NB4 (cell line): ENCODE measurements around the gene ASTN1.

Experiments used
- DNase-seq: peaks from one replicate; pipeline ENCODE4 v3.0.0; 2010; ENCODE audit warnings: low read depth
- H3K4me3 ChIP-seq: one replicate; pipeline ENCODE4 v1.5.1; 2011; ENCODE audit warnings: mild to moderate bottlenecking, low read depth, low read length, moderate library complexity
- MYC ChIP-seq: IDR thresholded peaks from 2 replicates; pipeline ENCODE4 v1.6.1; 2011; ENCODE audit warnings: low read depth, low read length
- POLR2A ChIP-seq: IDR thresholded peaks from 2 replicates; pipeline ENCODE4 v1.6.1; 2011; ENCODE audit warnings: mild to moderate bottlenecking; ENCODE audit not compliant: insufficient read length; ENCODE audit errors: extremely low read depth
- TF ChIP-seq, protein P1 (sequence below): IDR thresholded peaks from one replicate; pipeline ENCODE4 v1.5.1; 2012; ENCODE audit warnings: low read depth, low read length
- TF ChIP-seq, protein P2 (sequence below): IDR thresholded peaks from 2 replicates; pipeline ENCODE4 v1.6.1; 2011; ENCODE audit warnings: low read depth, low read length

Gene ASTN1

GRCh38 chr1:176884911-176885310, 279.6 kb downstream of the ASTN1 start:
- DNase-seq, result no peak
- TF ChIP-seq, protein P1, sequence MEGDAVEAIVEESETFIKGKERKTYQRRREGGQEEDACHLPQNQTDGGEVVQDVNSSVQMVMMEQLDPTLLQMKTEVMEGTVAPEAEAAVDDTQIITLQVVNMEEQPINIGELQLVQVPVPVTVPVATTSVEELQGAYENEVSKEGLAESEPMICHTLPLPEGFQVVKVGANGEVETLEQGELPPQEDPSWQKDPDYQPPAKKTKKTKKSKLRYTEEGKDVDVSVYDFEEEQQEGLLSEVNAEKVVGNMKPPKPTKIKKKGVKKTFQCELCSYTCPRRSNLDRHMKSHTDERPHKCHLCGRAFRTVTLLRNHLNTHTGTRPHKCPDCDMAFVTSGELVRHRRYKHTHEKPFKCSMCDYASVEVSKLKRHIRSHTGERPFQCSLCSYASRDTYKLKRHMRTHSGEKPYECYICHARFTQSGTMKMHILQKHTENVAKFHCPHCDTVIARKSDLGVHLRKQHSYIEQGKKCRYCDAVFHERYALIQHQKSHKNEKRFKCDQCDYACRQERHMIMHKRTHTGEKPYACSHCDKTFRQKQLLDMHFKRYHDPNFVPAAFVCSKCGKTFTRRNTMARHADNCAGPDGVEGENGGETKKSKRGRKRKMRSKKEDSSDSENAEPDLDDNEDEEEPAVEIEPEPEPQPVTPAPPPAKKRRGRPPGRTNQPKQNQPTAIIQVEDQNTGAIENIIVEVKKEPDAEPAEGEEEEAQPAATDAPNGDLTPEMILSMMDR, result no peak
- TF ChIP-seq POLR2A, result no peak
- TF ChIP-seq MYC, result no peak
- TF ChIP-seq, protein P2, sequence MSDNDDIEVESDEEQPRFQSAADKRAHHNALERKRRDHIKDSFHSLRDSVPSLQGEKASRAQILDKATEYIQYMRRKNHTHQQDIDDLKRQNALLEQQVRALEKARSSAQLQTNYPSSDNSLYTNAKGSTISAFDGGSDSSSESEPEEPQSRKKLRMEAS, result no peak
- H3K4me3 ChIP-seq, result no peak overlapping the region

DNA sequence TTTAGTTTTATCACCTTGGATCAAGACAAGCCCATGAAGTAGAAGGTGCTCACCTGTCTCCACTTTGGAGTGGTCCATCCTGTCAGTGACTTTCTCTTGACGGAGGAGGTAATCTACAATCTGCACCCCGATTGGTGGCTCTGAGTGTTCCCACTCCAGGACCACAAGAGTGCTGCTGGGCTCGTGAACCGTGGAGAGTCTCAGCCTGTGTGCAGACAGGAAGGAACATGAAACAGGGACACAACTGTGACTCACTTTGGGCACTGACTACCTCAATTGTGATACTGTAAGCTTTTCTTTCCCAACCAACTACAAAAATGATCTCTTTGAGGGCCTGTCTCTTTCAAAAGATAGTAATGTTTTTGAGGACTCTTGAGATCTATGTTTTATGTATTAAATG, 280.2 kb downstream of the ASTN1 start:
- DNase-seq, result no peak
- TF ChIP-seq, protein P1, result no peak
- no peak for TF ChIP-seq MYC
- TF ChIP-seq, protein P2, result no peak
- no peak for TF ChIP-seq POLR2A
- H3K4me3 ChIP-seq, result no peak overlapping the region

DNA sequence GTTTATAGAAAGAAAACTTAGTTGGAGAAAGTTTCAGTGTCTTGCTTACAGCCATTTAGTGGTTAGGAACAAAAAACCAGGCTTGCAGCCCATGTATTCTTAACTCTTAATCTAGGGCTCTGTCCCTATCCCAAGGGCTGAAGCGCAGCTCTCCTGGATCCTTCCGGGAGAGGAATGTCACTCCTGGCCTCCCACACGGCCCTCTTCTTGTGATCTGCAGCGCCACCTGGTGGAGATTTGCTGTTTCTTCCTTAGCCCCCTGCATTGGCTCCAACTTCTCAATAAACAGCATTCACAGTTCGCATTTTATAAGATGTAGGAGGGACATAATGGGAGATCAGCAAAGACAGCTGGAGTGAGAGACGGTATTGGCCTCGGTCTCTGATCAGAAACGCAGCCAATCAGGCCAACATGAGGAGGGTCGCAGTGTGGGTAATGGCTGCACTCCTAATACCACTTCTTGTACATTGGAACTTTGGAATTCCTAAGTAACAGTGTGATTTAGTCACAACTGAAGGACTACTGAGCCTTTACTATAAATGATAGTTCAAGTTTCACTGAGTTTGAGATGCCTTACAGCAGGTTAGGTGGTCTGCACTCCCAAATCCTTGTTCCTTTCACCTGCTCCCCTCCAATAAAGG, 283.4 kb downstream of the ASTN1 start:
- H3K4me3 ChIP-seq, result no peak overlapping the region
- TF ChIP-seq, protein P2, result no peak
- TF ChIP-seq POLR2A (no peak), MYC (no peak)
- TF ChIP-seq, protein P1, result peak; percentile 74
- DNase-seq, result peak; percentile 56

DNA sequence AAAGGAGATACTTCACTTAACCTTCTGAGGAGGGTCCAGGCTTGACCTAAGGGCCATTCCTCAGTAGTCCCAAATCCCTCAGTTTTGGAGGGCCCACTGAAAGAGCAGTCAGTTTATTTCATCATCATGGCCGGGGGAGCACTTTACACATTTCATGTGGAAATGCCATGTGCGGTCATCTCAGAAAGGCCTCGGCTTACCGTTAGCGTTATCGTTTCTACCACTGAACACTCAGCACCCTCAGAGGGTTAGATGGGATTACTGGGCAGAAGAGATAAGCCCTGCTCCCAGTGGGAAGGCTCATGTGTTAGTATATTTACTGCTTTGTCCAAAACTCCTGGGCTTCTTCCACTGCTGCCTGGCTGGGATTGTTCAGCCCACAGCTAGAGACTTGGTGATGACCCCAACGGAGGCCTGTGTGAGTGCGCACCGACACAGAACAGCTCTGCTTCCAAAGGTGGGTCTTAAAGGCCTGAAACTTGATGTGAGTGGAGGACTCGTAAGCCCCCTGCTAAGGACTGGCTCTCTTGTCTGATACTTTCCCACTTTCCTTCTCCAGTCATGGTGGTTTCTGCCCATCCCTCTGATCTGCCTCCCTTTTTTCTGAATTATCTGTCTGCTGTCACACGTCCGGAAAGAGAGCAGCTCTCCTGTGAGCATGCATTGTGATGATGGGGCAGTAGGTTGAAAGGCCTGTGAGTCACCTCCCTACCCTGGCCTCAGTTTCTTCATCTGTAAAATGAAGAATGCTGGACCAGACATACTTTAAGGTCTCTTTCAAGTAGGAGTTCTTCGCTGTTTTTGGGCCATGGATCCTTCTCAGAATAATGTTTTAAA, 284.5 kb downstream of the ASTN1 start:
- DNase-seq, result no peak
- no peak overlapping the region for H3K4me3 ChIP-seq
- TF ChIP-seq MYC, result no peak
- TF ChIP-seq, protein P1, result no peak
- TF ChIP-seq POLR2A, result no peak
- TF ChIP-seq, protein P2, result no peak

DNA sequence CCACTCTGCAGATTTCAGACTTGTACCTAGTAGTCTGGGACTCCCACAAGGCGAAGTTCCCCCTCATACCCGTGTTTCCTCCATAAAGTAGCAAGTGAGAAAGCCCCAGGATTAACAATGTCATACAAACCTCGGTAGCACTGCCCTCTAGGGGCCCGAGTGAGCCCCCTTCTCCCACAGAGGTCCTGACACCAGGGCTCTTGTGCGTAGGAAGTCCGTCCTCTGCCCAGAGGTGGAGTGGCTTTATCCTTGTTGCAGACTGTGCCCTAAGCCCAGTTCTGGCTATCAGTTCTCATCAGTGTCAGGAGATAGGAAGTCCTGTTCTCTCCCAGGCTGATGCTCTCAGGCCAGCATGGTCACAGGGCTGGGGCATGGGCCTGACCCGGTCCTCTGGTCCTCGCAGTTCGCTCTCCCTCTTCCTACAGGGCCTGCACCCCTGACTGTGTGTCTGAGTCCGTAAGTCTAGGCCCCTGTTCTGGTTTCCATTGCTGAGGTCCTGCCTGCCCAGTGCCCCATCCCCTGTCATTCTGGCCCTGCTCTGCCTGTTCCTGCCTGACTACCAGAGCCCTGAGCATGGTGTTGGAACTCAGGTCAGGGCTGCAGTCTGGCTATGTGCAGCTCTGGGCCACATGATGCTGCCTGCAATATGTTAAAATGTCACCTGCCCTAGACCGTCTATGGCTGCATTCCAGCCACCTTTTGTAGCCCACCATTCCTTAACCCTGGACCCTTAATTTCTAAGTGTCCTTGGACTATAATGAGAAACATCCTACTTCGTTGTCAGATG, 285.6 kb downstream of the ASTN1 start:
- TF ChIP-seq, protein P1, result peak; percentile 29
- no peak for TF ChIP-seq POLR2A
- DNase-seq, result peak; percentile 14

More for the DNA sequence above, 285.6 kb downstream of the ASTN1 start:
- H3K4me3 ChIP-seq, result no peak overlapping the region
